Psoas muscle (tissue), 8 donors: ENCODE data around the gene TLK2. TPM values are rescaled to one million over a fixed set of nuclear protein-coding genes. Genes with fewer than 3 reads are reported as not detected.

Source experiments
- ATAC-seq, 4 donors: fragments of 200-7000 bp; cut with Tn5 transposase; one replicate each; pipeline ENCODE4 v1.9.1; 2020; ENCODE audit warnings: moderate library complexity in 3 of 4, mild to moderate bottlenecking in 2 of 4
- DNase-seq, 2 donors: peaks; one replicate each; pipeline ENCODE4 v3.0.0-alpha.2; 2020
- H3K27ac ChIP-seq: fragments of 200-600 bp; one replicate; pipeline ENCODE4 v1.8.0; 2022
- H3K27me3 ChIP-seq, 3 donors: fragments of 200-600 bp in 1 of 3; one replicate each; pipeline versions ENCODE4 v1.6.1 to v1.8.0; 2013 to 2022; ENCODE audit warnings: low read length in 2 of 3, mild to moderate bottlenecking in 2 of 3, moderate library complexity in 1 of 3; ENCODE audit not compliant: insufficient read depth in 3 of 3
- H3K36me3 ChIP-seq, 2 donors: fragments of 200-600 bp in 1 of 2; one replicate each; pipeline versions ENCODE4 v1.6.1 to v1.8.0; 2013 to 2022; ENCODE audit warnings: low read depth in 1 of 2, mild to moderate bottlenecking in 1 of 2, moderate library complexity in 1 of 2; ENCODE audit not compliant: insufficient read depth in 1 of 2
- H3K4me1 ChIP-seq: fragments of 200-600 bp; one replicate; pipeline ENCODE4 v1.8.0; 2022
- H3K4me3 ChIP-seq: fragments of 200-600 bp; one replicate; pipeline ENCODE4 v1.8.0; 2022; ENCODE audit warnings: mild to moderate bottlenecking
- H3K9me3 ChIP-seq: fragments of 200-600 bp; one replicate; pipeline ENCODE4 v1.8.0; 2022
- WGBS, 3 donors: extraction: QIAGEN DNeasy Blood & Tissue Kit; methylation state at CpG; one replicate each; pipeline versions ENCODE4 v1.1.6 to v1.1.7; 2013; 5-methylcytosine and 5-hydroxymethylcytosine counted together
- intact Hi-C, 2 donors: fragments of 100-400 bp; cut with DNase I; formaldehyde crosslinking; loops; one replicate each; pipeline versions ENCODE4 v1.11.0 to v1.14.2; 2022
- polyA plus RNA-seq, 3 donors: library from polyadenylated mRNA; stranded (reverse); fragments of 200-250 nt; gene quantifications; one replicate each; pipeline ENCODE4 v1.2.3, GENCODE V29; 2013
- total RNA-seq, 4 donors: library from RNA; stranded (reverse); fragmentation: NEBNext Ultra II Directional in 2 of 4; extraction: Animal tissue kit (Norgen Biotek cat#: 25700) in 2 of 4; gene quantifications; one replicate each; pipeline versions ENCODE4 v1.2.1 to v1.2.4, GENCODE V29; 2021 to 2023
- TF ChIP-seq, protein P1 (sequence below): fragments of 200-600 bp; IDR thresholded peaks from one replicate; pipeline ENCODE4 v1.8.0; 2022; ENCODE audit warnings: antibody characterized with exemption
- donor health status: healthy with polysubstance abuse.
- donor health status: DM: no; HTN: no; CAD: no; lungs with moderate emphysema.
- donor health status: Bipolar disorder and iron deficiency.
- donor health status: healthy.
- donor health status: DM: yes; HTN: yes; CAD: no.
- donor health status: DM: no; HTN: no; CAD: no.
- donor health status: DM: no; HTN: no; CAD: no.
- donor health status: DM: yes; HTN: yes; CAD: no.

Gene TLK2
- total and polyA plus RNA-seq, 7 donors = 23.1 to 51.9 (median 40.2) TPM

GRCh38 chr17:62625870-62626200, 147.2 kb downstream of the TLK2 start:
- H3K36me3 ChIP-seq = no peaks in the 10 kb centered on the region
- WGBS, 3 donors = 40 to 67% (median 44%) methylated on average over 4 of the region's 4 CpGs
- ATAC-seq = peak in 1 of 4 donors; percentile 44
- H3K4me3 ChIP-seq = no peak overlapping the region
- no peak for DNase-seq
- intact Hi-C loops = no loop called here
- TF ChIP-seq, protein P1, sequence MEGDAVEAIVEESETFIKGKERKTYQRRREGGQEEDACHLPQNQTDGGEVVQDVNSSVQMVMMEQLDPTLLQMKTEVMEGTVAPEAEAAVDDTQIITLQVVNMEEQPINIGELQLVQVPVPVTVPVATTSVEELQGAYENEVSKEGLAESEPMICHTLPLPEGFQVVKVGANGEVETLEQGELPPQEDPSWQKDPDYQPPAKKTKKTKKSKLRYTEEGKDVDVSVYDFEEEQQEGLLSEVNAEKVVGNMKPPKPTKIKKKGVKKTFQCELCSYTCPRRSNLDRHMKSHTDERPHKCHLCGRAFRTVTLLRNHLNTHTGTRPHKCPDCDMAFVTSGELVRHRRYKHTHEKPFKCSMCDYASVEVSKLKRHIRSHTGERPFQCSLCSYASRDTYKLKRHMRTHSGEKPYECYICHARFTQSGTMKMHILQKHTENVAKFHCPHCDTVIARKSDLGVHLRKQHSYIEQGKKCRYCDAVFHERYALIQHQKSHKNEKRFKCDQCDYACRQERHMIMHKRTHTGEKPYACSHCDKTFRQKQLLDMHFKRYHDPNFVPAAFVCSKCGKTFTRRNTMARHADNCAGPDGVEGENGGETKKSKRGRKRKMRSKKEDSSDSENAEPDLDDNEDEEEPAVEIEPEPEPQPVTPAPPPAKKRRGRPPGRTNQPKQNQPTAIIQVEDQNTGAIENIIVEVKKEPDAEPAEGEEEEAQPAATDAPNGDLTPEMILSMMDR = no peak
- no peak overlapping the region for H3K27ac ChIP-seq
- peaks cover 5% of the 10 kb centered on the region for H3K4me1 ChIP-seq
- no peaks in the 10 kb centered on the region for H3K9me3 ChIP-seq
- H3K27me3 ChIP-seq = peaks cover 0 to 31% (median 13%) of the 10 kb centered on the region in 3 donors

DNA sequence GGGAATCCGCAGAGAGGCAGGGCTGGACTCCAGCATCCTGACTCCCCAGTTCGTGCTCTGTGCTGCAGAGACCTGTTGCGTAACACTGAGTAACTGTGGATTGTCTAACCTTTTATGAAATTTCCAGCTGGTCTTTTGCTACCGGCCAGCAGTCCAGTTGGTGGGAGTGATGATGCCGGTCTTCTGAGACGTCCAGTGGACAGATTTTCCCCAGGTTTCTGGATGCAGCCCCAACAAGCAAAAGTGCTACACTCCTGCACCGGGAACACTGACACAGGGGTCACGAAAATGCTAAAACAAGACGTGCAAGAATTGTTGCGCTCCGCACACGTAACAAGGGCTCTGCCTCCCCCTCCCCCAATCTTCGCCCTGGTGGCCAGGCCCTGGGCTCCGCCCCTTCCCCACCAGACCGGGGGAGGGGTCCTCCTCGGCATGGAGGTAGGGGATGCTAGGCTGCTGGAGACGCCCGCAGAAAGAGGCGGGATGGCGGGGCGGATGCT, 148.1 kb downstream of the TLK2 start:
- H3K36me3 ChIP-seq = no peaks in the 10 kb centered on the region
- 3 to 9% (median 4%) methylated on average over 20 to 21 of the region's 21 CpGs for WGBS, 3 donors
- peak overlapping the region; percentile 67 for H3K4me3 ChIP-seq
- peak overlapping the region; percentile 48 for H3K27ac ChIP-seq
- ATAC-seq (peak; percentile 33 to 74 (median 50)), DNase-seq (peak; percentile 67 to 79)
- no peaks in the 10 kb centered on the region for H3K9me3 ChIP-seq
- TF ChIP-seq, protein P1 = no peak
- H3K4me1 ChIP-seq = peaks cover 5% of the 10 kb centered on the region
- peaks cover 0 to 31% (median 13%) of the 10 kb centered on the region in 3 donors for H3K27me3 ChIP-seq
- intact Hi-C loops = no loop called here

GRCh38 chr17:62627219-62627903, 148.7 kb downstream of the TLK2 start, which contains the start of gene MRC2:
Gene MRC2, plus strand, starts transcription at chr17:62627670. Its CDS starts 133 bp downstream, at chr17:62627803.
- H3K4me3 ChIP-seq = peak within 1 kb of the TSS; percentile 67
- intact Hi-C loops = no loop called here
- peak within 1 kb of the TSS; percentile 48 for H3K27ac ChIP-seq
- peaks cover 5% of the 10 kb centered on the region for H3K4me1 ChIP-seq
- no peaks in the 10 kb centered on the region for H3K9me3 ChIP-seq
- H3K27me3 ChIP-seq = peaks cover 0 to 31% (median 13%) of the 10 kb centered on the region in 3 donors
- WGBS, 3 donors = 0 to 2% (median 0%) methylated on average over 53 to 68 of the region's 68 CpGs
- TF ChIP-seq, protein P1 = no peak
- ATAC-seq (peak; percentile 35 to 54 (median 49)), DNase-seq (peak; percentile 80 to 83)
- no peaks in the 10 kb centered on the region for H3K36me3 ChIP-seq

DNA sequence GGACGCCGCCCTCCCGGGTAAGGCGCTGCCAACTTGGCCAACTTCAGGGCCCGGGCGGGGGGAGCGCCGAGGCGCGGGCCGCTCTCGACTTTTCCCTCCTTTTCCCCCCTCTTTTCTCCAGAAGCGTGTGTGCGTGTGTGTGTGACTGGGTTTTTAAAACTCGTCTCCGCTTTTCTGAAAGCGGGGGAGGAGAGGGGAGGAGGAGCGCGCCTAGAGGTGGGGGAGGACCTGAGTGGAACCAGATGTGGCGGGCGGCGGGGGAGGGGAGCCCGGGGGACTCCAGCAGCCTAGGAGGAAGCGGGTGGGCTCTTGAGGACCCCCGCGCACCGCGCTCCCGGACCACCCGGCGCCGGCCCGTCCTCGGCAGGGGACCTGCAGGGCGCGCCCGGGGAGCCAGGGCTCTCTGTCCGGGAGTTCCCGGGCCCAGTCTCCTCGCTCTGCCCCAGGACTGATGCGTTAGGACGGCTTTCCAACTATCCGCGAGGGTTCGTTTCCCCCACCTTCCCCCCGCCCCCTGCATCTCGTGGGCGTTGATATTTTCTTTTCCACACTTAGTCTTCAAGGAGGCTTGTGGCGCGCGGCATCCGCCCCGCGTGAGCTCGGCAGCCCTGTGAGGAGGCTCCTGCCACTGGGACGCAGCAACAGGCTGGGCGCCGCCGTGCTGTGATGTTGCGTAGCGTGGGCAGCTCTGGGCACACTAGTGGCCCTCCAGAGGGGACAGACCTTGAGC, 149.4 kb downstream of the TLK2 start:
- Histone ChIP-seq H3K4me1 (peaks cover 5% of the 10 kb centered on the region), H3K4me3 (peak overlapping the region; percentile 67), H3K27me3 (peaks cover 0 to 31% (median 13%) of the 10 kb centered on the region in 3 donors), H3K9me3 (no peaks in the 10 kb centered on the region), H3K36me3 (no peaks in the 10 kb centered on the region), H3K27ac (peak overlapping the region; percentile 48)
- TF ChIP-seq, protein P1 = no peak
- ATAC-seq = peak; percentile 19 to 25 (median 22)
- intact Hi-C loops = no loop called here
- WGBS, 3 donors = 1 to 7% (median 3%) methylated on average over 41 to 61 of the region's 61 CpGs
- DNase-seq = peak; percentile 67 to 71
